GM12878 (cell line): ENCODE results near the gene DAAM2. TPM values are rescaled to one million over a fixed set of nuclear protein-coding genes. Genes with fewer than 3 reads are reported as not detected.

Experiments
- ATAC-seq: fragments of 200-7000 bp; cut with Tn5 transposase; 3 replicates; pipeline ENCODE4 v1.9.1; 2020; ENCODE audit warnings: mild to moderate bottlenecking, moderate library complexity
- BruUV-seq: library from RNA; stranded (reverse); fragments of 400-500 nt; replicated peaks from 2 replicates; lab custom pipeline; 2021; lab: Mats Ljungman, UMichigan
- CTCF ChIA-PET: fragments of 300-600 bp; sonication (Branson Sonifier 250); formaldehyde crosslinking; extraction: SDS; loops from one replicate; lab custom pipeline; 2021; ENCODE audit warnings: inconsistent platforms; lab: Yijun Ruan, JAX
- POLR2A ChIA-PET: fragments of 350-600 bp; formaldehyde crosslinking; extraction: SDS; loops from one replicate; lab custom pipeline; 2021; ENCODE audit warnings: inconsistent platforms; lab: Charles Lee
- RAD21 ChIA-PET: fragments of 300-600 bp; sonication (Branson Sonifier 250); formaldehyde crosslinking; loops from one replicate; lab custom pipeline; 2023; ENCODE audit warnings: antibody characterized with exemption; ENCODE audit not compliant: unreplicated experiment; lab: Charles Lee
- SMC1A ChIA-PET: fragments of 300-600 bp; sonication (Branson Sonifier 250); formaldehyde crosslinking; loops from one replicate; lab custom pipeline; 2023; ENCODE audit not compliant: unreplicated experiment, uncharacterized antibody; lab: Charles Lee
- DNase-seq: peaks from one replicate; pipeline ENCODE4 v3.0.0-alpha.2; 2011; ENCODE audit warnings: low read depth, low spot score
- FAIRE-seq: peaks from 3 replicates; lab custom pipeline; 2011; peaks lifted over from hg19 to GRCh38; lab: Jason Lieb, UNC
- H2AFZ ChIP-seq: 2 replicates; pipeline ENCODE4 v1.6.0; 2011; ENCODE audit warnings: low read depth, low read length, control low read depth; ENCODE audit not compliant: control insufficient read depth
- H3K27ac ChIP-seq: 2 replicates; pipeline ENCODE4 v1.5.1; 2011; ENCODE audit warnings: control low read depth; ENCODE audit not compliant: control insufficient read depth, insufficient read depth
- H3K27me3 ChIP-seq, 2 experiments: replicated peaks in 1 of 2; 2 replicates each; pipeline versions ENCODE4 v1.6.0 to v1.6.1; 2011; ENCODE audit warnings: low read length in 1 of 2; ENCODE audit not compliant: control insufficient read depth in 2 of 2, insufficient read depth in 2 of 2
- H3K36me3 ChIP-seq, 2 experiments: 2 replicates each; pipeline ENCODE4 v1.5.1; 2011; ENCODE audit warnings: low read length in 1 of 2; ENCODE audit not compliant: control insufficient read depth in 2 of 2, insufficient read depth in 2 of 2
- H3K4me1 ChIP-seq: 2 replicates; pipeline ENCODE4 v1.6.1; 2011; ENCODE audit warnings: mild to moderate bottlenecking, low read length, moderate library complexity, mixed read lengths; ENCODE audit not compliant: control insufficient read depth, insufficient read depth
- H3K4me2 ChIP-seq: 2 replicates; pipeline ENCODE4 v1.6.0; 2011; ENCODE audit warnings: control low read depth; ENCODE audit not compliant: control insufficient read depth, insufficient read depth
- H3K4me3 ChIP-seq: fragments of 200-600 bp; sonication (generic); 2 replicates; pipeline ENCODE4 v1.5.1; 2016
- H3K79me2 ChIP-seq: 2 replicates; pipeline ENCODE4 v1.6.0; 2011; ENCODE audit warnings: low read length; ENCODE audit not compliant: control insufficient read depth, insufficient read depth
- H3K9ac ChIP-seq: 2 replicates; pipeline ENCODE4 v1.8.0; 2011; ENCODE audit warnings: low read length, control low read depth, mixed read lengths; ENCODE audit not compliant: control insufficient read depth, insufficient read depth
- H3K9me3 ChIP-seq: replicated peaks from 3 replicates; pipeline ENCODE4 v1.5.1; 2011; ENCODE audit warnings: mild to moderate bottlenecking, low read length; ENCODE audit not compliant: control insufficient read depth, insufficient read depth
- H4K20me1 ChIP-seq: 2 replicates; pipeline ENCODE4 v1.6.0; 2011; ENCODE audit not compliant: control insufficient read depth, insufficient read depth
- EP300 ChIP-seq, 2 experiments: fragments of 150-350 bp in 1 of 2; IDR thresholded peaks; 2 replicates each; pipeline ENCODE4 v1.6.1; 2011 to 2012; ENCODE audit warnings: low read depth in 2 of 2, low read length in 2 of 2, borderline replicate concordance in 1 of 2, improper control_type of control experiment in 1 of 2, inconsistent platforms in 1 of 2; ENCODE audit not compliant: control insufficient read depth in 1 of 2
- NFXL1 ChIP-seq: fragments of 450-650 bp; IDR thresholded peaks from 2 replicates; pipeline ENCODE4 v1.6.1; 2017; ENCODE audit warnings: antibody characterized with exemption, mild to moderate bottlenecking, borderline replicate concordance
- PML ChIP-seq: IDR thresholded peaks from 2 replicates; pipeline ENCODE4 v1.6.1; 2012; ENCODE audit warnings: low read length, inconsistent platforms
- ZNF24 ChIP-seq: fragments of 450-650 bp; IDR thresholded peaks from 2 replicates; pipeline ENCODE4 v1.6.1; 2017; ENCODE audit warnings: antibody characterized with exemption, mild to moderate bottlenecking
- WGBS: methylation state at CpG from one replicate; pipeline ENCODE4 v1.1.6; 2016; ENCODE audit warnings: low lambda C conversion rate; ENCODE audit not compliant: insufficient replicate concordance, insufficient coverage; ENCODE audit errors: missing lambda C conversion rate; 5-methylcytosine and 5-hydroxymethylcytosine counted together
- in situ Hi-C: fragments of 300-500 bp; cut with MboI; formaldehyde crosslinking; loops from 9 replicates; pipeline ENCODE4 v1.14.3; 2018; ENCODE audit warnings: mixed read lengths
- intact Hi-C: fragments of 100-400 bp; cut with micrococcal nuclease; formaldehyde crosslinking; loops from one replicate; pipeline ENCODE4 v1.14.2; 2022; ENCODE audit not compliant: unreplicated experiment
- polyA plus RNA-seq, 11 experiments: library from polyadenylated mRNA; depleted of rRNA in 4 of 11; unstranded in 6 of 11; stranded (reverse) in 5 of 11; fragments of >200 nt; fragmentation: Nextera tagmentation in 4 of 11; fragmentation: Illumina TruSeq in 1 of 11; extraction: Ambion mirVana in 4 of 11; extraction: Trizol in 1 of 11; gene quantifications; 1 replicate in 1 of 11; 2 replicates in 10 of 11; pipeline versions ENCODE4 v1.2.1 to v1.2.3, GENCODE V29; 2011 to 2016; ENCODE audit warnings: inconsistent platforms in 2 of 11, missing spikeins in 2 of 11, low read depth in 1 of 11
- total RNA-seq, 4 experiments: library from RNA; depleted of rRNA in 3 of 4; stranded (reverse); fragments of >200 nt in 3 of 4; fragmentation: Illumina TruSeq in 1 of 4; extraction: Trizol in 1 of 4; gene quantifications; 2 replicates each; pipeline versions ENCODE4 v1.2.1 to v1.2.3, GENCODE V29; 2013 to 2021
- TF ChIP-seq, protein P1 (sequence below): IDR thresholded peaks from 2 replicates; pipeline ENCODE4 v1.6.1; 2011; ENCODE audit warnings: mild to moderate bottlenecking, low read depth, low read length, moderate library complexity; ENCODE audit not compliant: insufficient replicate concordance
- TF ChIP-seq, protein P2 (sequence below): IDR thresholded peaks from 2 replicates; pipeline ENCODE4 v1.6.1; 2012; ENCODE audit warnings: low read depth, low read length, improper control_type of control experiment
- TF ChIP-seq, protein P3 (sequence below): fragments of 450-650 bp; IDR thresholded peaks from 2 replicates; pipeline ENCODE4 v1.6.1; 2017; ENCODE audit warnings: antibody characterized with exemption, mild to moderate bottlenecking, moderate library complexity

Gene DAAM2
- total and polyA plus RNA-seq, 10 of the 15 experiments (the other 5 are each of a cell fraction or from before 2014, with no cell fraction given) = 0.05 to 0.22 TPM; not detected in 8

DNA sequence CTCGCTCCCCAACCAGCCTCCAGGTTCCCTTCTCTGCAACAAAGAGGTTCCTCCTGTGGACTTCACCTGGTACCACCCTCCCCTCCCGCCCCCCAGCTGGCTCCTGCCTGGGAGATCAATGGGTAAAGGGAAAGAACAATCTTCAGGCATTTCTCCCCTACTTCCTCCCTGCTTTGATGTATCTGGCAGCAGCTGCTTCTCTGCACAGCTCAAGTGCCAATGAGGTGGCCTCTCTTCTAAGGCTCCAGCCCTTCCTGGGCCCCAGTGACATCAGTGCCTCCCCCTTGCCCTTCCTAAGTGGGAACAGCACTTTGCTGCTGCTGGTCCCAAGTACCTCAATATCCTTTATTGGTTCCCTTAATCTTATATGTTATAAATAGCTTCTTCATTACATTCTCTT is 118.6 kb downstream of the DAAM2 start (continued):
- TF ChIP-seq EP300 (IDR thresholded peaks at IDR 0.05; ENCODE audit: borderline replicate concordance in 1 of 2, control insufficient read depth in 1 of 2, low read depth in 2 of 2, low read length in 2 of 2) (no peak), NFXL1 (no peak), ZNF24 (no peak), PML (no peak)
- TF ChIP-seq, protein P1, sequence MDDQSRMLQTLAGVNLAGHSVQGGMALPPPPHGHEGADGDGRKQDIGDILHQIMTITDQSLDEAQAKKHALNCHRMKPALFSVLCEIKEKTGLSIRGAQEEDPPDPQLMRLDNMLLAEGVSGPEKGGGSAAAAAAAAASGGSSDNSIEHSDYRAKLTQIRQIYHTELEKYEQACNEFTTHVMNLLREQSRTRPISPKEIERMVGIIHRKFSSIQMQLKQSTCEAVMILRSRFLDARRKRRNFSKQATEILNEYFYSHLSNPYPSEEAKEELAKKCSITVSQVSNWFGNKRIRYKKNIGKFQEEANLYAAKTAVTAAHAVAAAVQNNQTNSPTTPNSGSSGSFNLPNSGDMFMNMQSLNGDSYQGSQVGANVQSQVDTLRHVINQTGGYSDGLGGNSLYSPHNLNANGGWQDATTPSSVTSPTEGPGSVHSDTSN = no peak

DNA sequence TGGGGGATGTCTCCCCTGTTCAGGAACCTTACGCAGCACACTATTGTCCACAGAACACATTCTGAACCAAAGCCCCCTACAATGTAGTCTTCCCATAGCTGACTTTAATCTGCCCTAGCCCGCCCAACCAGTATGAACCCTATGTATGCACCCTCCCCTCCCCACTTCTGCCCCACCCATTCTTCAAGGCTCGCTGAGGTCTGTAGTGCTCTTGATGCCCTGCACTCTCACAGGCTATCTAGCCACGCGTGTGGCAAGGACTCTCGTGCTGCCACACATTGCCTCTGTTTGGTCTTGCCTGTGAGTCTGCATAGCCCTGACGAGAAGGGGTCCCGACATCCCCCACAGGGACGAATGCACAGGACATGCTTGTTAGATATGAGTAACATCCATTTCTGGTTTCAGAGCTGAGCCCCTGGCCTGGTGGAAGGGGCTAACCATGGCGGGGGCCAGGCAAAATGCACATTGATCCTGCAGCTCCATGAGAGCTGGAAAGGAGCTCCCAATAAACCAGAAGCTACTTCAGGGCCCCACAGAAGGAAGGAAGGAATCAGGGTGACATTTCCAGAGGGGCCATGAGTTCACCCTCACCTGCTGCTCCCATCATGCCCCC is 119.4 kb downstream of the DAAM2 start:
- H3K27me3 ChIP-seq = no peaks in the 10 kb centered on the region
- H3K36me3 ChIP-seq = no peaks in the 10 kb centered on the region
- 30% methylated on average over 10 of the region's 10 CpGs for WGBS
- in situ Hi-C loops (no loop called here), intact Hi-C loops (no loop called here)
- H2AFZ ChIP-seq = no peak overlapping the region
- H3K79me2 ChIP-seq = no peaks in the 10 kb centered on the region
- ChIA-PET CTCF (no interaction called here), SMC1A (interaction anchor here (1.2 kb wide), 1 partner anchor 11 kb away, joined by 3 read pairs; no protein-coding TSS in a partner anchor), RAD21 (no interaction called here), POLR2A (no interaction called here)
- H3K4me2 ChIP-seq = no peak overlapping the region
- H3K9me3 ChIP-seq = no peaks in the 10 kb centered on the region
- DNase-seq (no peak), FAIRE-seq (no peak), ATAC-seq (no peak)
- no peak overlapping the region for H3K9ac ChIP-seq
- no peak overlapping the region for H3K27ac ChIP-seq
- no TSS peak for BruUV-seq
- H3K4me3 ChIP-seq = no peak overlapping the region
- no peaks in the 10 kb centered on the region for H3K4me1 ChIP-seq
- TF ChIP-seq, protein P2, sequence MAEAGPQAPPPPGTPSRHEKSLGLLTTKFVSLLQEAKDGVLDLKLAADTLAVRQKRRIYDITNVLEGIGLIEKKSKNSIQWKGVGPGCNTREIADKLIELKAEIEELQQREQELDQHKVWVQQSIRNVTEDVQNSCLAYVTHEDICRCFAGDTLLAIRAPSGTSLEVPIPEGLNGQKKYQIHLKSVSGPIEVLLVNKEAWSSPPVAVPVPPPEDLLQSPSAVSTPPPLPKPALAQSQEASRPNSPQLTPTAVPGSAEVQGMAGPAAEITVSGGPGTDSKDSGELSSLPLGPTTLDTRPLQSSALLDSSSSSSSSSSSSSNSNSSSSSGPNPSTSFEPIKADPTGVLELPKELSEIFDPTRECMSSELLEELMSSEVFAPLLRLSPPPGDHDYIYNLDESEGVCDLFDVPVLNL = no peak
- TF ChIP-seq, protein P3, sequence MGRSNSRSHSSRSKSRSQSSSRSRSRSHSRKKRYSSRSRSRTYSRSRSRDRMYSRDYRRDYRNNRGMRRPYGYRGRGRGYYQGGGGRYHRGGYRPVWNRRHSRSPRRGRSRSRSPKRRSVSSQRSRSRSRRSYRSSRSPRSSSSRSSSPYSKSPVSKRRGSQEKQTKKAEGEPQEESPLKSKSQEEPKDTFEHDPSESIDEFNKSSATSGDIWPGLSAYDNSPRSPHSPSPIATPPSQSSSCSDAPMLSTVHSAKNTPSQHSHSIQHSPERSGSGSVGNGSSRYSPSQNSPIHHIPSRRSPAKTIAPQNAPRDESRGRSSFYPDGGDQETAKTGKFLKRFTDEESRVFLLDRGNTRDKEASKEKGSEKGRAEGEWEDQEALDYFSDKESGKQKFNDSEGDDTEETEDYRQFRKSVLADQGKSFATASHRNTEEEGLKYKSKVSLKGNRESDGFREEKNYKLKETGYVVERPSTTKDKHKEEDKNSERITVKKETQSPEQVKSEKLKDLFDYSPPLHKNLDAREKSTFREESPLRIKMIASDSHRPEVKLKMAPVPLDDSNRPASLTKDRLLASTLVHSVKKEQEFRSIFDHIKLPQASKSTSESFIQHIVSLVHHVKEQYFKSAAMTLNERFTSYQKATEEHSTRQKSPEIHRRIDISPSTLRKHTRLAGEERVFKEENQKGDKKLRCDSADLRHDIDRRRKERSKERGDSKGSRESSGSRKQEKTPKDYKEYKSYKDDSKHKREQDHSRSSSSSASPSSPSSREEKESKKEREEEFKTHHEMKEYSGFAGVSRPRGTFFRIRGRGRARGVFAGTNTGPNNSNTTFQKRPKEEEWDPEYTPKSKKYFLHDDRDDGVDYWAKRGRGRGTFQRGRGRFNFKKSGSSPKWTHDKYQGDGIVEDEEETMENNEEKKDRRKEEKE = no peak
- no peaks in the 10 kb centered on the region for H4K20me1 ChIP-seq
